Measurements from ENCODE around the gene PRSS53.
"Not testable (repeated sequence)": the region's sequence is repeated elsewhere in the genome, so short reads cannot be mapped to it uniquely, and the experiment has no call there.

Gene PRSS53

DNA sequence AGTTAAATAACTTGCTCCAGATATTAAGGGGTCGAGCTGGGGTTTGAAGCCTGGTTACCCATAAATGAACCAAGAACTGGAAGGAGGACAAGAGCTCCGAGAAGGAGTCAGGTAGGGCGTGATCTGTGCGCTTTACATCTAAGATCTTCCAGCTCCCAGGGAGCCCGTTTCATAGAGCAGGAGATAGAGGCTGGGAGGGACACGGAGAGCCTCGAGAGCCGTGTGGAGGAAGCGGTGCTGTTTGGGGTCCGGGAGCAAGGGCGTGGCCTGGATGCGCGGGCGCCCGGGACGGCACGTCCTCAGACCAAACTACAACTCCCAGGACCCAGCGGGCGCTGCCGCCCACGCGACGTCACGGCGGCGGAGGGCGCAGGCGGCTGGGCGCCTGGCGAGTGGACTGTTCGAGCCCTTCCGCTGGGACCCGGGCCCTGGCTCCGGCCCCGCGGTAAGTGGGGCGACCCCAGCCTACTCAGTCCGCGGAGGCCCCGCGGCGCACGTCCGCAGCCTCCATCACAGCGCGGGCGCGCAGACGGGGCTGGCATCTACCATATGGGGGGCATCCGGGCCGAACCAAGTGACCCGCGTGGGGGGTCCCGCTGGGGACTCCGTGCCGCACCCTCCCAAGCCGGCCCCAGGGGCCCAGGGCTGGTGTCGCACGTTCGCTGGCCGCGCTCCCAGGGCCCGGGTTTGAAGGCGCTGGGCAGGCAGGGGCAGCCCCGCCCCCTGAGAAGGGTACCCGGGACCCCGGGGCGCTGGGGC lies 19.5 kb upstream of the PRSS53 start, which contains the start of gene BCKDK:
Gene BCKDK (plus strand): TSS at position 352 of the 759 bp plus-strand sequence. CDS start 838 bp downstream, outside the sequence.
- TF ChIP-seq, protein P1, sequence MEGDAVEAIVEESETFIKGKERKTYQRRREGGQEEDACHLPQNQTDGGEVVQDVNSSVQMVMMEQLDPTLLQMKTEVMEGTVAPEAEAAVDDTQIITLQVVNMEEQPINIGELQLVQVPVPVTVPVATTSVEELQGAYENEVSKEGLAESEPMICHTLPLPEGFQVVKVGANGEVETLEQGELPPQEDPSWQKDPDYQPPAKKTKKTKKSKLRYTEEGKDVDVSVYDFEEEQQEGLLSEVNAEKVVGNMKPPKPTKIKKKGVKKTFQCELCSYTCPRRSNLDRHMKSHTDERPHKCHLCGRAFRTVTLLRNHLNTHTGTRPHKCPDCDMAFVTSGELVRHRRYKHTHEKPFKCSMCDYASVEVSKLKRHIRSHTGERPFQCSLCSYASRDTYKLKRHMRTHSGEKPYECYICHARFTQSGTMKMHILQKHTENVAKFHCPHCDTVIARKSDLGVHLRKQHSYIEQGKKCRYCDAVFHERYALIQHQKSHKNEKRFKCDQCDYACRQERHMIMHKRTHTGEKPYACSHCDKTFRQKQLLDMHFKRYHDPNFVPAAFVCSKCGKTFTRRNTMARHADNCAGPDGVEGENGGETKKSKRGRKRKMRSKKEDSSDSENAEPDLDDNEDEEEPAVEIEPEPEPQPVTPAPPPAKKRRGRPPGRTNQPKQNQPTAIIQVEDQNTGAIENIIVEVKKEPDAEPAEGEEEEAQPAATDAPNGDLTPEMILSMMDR (IDR thresholded peaks at IDR 0.05; ENCODE audit: low read depth, low read length): no peak
- H3K27ac ChIP-seq: peak within 1 kb of the TSS; percentile 86
- peak; percentile 82 for DNase-seq
- peak within 1 kb of the TSS; percentile 68 for H3K4me3 ChIP-seq (ENCODE audit: low read depth, low read length)
- H3K36me3 ChIP-seq: peaks cover 41% of the 10 kb centered on the region
- no peaks in the 10 kb centered on the region for H3K9me3 ChIP-seq (ENCODE audit: severe bottlenecking)
- no peaks in the 10 kb centered on the region for H3K27me3 ChIP-seq (ENCODE audit: insufficient read depth, low read depth, severe bottlenecking)

- DNase-seq: peak; percentile 89
- Histone ChIP-seq H3K27me3 (ENCODE audit: insufficient read depth, low read depth, severe bottlenecking) (no peaks in the 10 kb centered on the region), H3K9me3 (ENCODE audit: severe bottlenecking) (no peaks in the 10 kb centered on the region), H3K4me3 (ENCODE audit: low read depth, low read length) (peak overlapping the region; percentile 68), H3K36me3 (peaks cover 34% of the 10 kb centered on the region), H3K27ac (peak overlapping the region; percentile 86)
- TF ChIP-seq, protein P1 (IDR thresholded peaks at IDR 0.05; ENCODE audit: low read depth, low read length): 0 out of 2 replicates have a peak, but pooled peaks have one; percentile 7
Observed at GRCh38 chr16:31107465-31107867, 18.7 kb upstream of the PRSS53 start.

GRCh38 chr16:31106509-31107464 lies 18.0 kb upstream of the PRSS53 start:
- peak overlapping the region; percentile 68 for H3K4me3 ChIP-seq (ENCODE audit: low read depth, low read length)
- TF ChIP-seq, protein P1 (IDR thresholded peaks at IDR 0.05; ENCODE audit: low read depth, low read length): no peak
- no peaks in the 10 kb centered on the region for H3K27me3 ChIP-seq (ENCODE audit: insufficient read depth, low read depth, severe bottlenecking)
- DNase-seq: peak; percentile 67
- H3K36me3 ChIP-seq: peaks cover 27% of the 10 kb centered on the region
- H3K27ac ChIP-seq: peak overlapping the region; percentile 86
- no peaks in the 10 kb centered on the region for H3K9me3 ChIP-seq (ENCODE audit: severe bottlenecking)

DNA sequence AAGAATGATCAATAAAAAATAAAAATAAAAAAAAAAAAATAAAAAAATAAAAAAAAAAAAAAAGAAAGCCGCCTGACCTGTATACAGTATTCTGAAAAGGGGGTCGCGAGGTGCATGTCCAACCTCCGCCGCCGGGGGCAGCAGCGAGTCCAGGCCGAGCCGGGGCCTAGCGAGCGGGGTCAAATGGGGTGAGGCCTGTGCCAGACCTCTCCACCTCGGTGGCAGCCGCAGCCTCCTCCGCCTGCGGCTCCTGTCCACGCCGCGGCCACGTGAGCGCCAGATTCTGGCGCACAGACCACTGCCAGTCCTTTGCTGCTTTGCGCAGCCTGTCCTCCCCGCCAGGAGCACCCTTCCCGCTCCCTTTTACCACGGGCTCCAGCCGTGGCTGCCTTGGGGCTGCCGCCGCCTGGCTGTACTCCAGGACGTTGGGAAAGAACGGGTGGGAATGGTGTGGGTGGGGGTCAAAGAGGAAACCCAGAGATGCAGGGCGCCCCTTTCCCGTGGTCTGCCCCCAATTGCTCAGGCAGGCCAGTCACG lies 17.0 kb upstream of the PRSS53 start:
- no peaks in the 10 kb centered on the region for H3K9me3 ChIP-seq (ENCODE audit: severe bottlenecking)
- H3K27me3 ChIP-seq (ENCODE audit: insufficient read depth, low read depth, severe bottlenecking): no peaks in the 10 kb centered on the region
- peaks cover 17% of the 10 kb centered on the region for H3K36me3 ChIP-seq
- H3K4me3 ChIP-seq (ENCODE audit: low read depth, low read length): no peak overlapping the region
- TF ChIP-seq, protein P1 (IDR thresholded peaks at IDR 0.05; ENCODE audit: low read depth, low read length): peak; percentile 85
- H3K27ac ChIP-seq: peak overlapping the region; percentile 86
- DNase-seq: peak; percentile 89

DNA sequence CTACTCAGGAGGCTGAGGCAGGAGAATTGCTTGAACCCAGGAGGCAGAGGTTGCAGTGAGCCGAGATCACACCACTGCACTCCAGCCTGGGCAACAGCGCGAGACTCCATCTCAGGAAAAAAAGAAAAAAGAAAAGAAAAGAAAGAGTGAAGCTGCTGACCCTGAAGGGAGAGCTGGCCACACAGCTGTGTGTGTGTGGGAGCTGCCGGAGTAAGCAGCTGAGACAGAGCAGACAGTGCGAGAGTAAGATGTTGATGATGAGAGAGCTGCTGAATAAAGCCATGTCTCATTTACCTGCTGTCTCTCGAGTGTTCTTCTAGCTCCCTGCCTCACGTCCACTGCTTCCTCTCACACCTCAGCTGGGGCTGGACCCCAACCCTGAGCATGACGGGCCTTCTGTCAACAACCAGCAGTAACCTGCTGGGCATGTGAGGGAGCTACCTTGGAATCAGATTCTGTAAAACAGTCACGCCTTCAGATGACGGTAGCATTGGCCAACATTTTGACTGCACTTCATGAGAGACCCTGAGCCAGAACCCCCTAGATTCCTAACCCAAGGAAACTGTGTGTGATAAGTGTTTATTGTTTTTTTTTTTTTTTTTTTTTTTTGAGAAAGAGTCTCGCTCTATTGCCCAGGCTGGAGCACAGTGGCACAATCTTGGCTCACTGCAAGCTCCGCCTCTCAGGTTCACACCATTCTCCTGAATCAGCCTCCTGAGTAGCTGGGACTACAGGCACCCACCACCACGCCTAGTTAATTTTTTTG lies 12.3 kb upstream of the PRSS53 start:
- DNase-seq; H3K4me3 ChIP-seq (ENCODE audit: low read depth, low read length): not testable (repeated sequence)

More for the DNA sequence above, 12.3 kb upstream of the PRSS53 start:
- not testable (repeated sequence) for H3K9me3 ChIP-seq (ENCODE audit: severe bottlenecking); H3K27me3 ChIP-seq (ENCODE audit: insufficient read depth, low read depth, severe bottlenecking); H3K27ac ChIP-seq; H3K36me3 ChIP-seq
